Upper lobe of left lung (tissue), 6 donors: ENCODE measurements around the gene PREX1. TPM values are rescaled to one million over a fixed set of nuclear protein-coding genes. Genes with fewer than 3 reads are reported as not detected.

Source experiments
- ATAC-seq, 2 donors: fragments of 200-7000 bp; cut with Tn5 transposase; one replicate each; pipeline ENCODE4 v1.9.1; 2022; ENCODE audit warnings: mild to moderate bottlenecking in 2 of 2, moderate library complexity in 2 of 2; ENCODE audit not compliant: low FRiP score in 2 of 2
- DNase-seq, 2 donors: peaks; one replicate each; pipeline ENCODE4 v3.0.0-alpha.2; 2019 to 2020
- H3K27ac ChIP-seq, 4 donors: fragments of 200-600 bp; sonication (generic); one replicate each; pipeline ENCODE4 v1.5.1; 2016 to 2019
- H3K27me3 ChIP-seq, 4 donors: fragments of 200-600 bp; sonication (generic); one replicate each; pipeline ENCODE4 v1.5.1; 2017 to 2019
- H3K36me3 ChIP-seq, 4 donors: fragments of 200-600 bp; sonication (generic); one replicate each; pipeline ENCODE4 v1.5.1; 2016 to 2019
- H3K4me1 ChIP-seq, 4 donors: fragments of 200-600 bp; sonication (generic); one replicate each; pipeline ENCODE4 v1.5.1; 2018 to 2019
- H3K4me3 ChIP-seq, 4 donors: fragments of 200-600 bp; sonication (generic); one replicate each; pipeline ENCODE4 v1.5.1; 2017 to 2019; ENCODE audit warnings: mild to moderate bottlenecking in 2 of 4, moderate library complexity in 1 of 4
- H3K9me3 ChIP-seq, 4 donors: fragments of 200-600 bp; sonication (generic); one replicate each; pipeline ENCODE4 v1.5.1; 2018 to 2019
- CTCF ChIP-seq, 6 experiments: fragments of 450-650 bp in 4 of 6; fragments of 200-600 bp in 2 of 6; sonication (generic) in 2 of 6; IDR thresholded peaks; one replicate each; pipeline ENCODE4 v1.5.1; 2016 to 2019; ENCODE audit warnings: antibody characterized with exemption in 6 of 6
- EP300 ChIP-seq, 4 donors: sonication (generic); formaldehyde crosslinking; IDR thresholded peaks; one replicate each; pipeline ENCODE4 v1.5.1; 2017; ENCODE audit warnings: antibody characterized with exemption in 4 of 4, control low read depth in 2 of 4
- POLR2A ChIP-seq, 4 donors: fragments of 450-650 bp; IDR thresholded peaks; one replicate each; pipeline ENCODE4 v1.5.1; 2016 to 2017; ENCODE audit warnings: antibody characterized with exemption in 4 of 4, mild to moderate bottlenecking in 2 of 4
- POLR2AphosphoS5 ChIP-seq, 2 donors: sonication (generic); formaldehyde crosslinking; IDR thresholded peaks; one replicate each; pipeline ENCODE4 v1.5.1; 2017; ENCODE audit warnings: antibody characterized with exemption in 2 of 2
- WGBS, 2 donors: methylation state at CpG; one replicate each; pipeline ENCODE4 v1.1.5; 2017 to 2018; 5-methylcytosine and 5-hydroxymethylcytosine counted together
- total RNA-seq, 6 donors: library from RNA; depleted of rRNA in 4 of 6; stranded (reverse); fragments of >200 nt in 4 of 6; gene quantifications; one replicate each; pipeline versions ENCODE4 v1.1.0 to v1.2.1, GENCODE V29; 2016 to 2021
- donor health status: DM: no; HTN: no; CAD: no; lungs with moderate emphysema.
- donor health status: DM: no; HTN: yes; CAD: no; lungs with severe emphysema.

PREX1 gene
- total RNA-seq, 6 donors from 2014 or later, result 42.8 to 177 (median 74.6) TPM

GRCh38 chr20:48644286-48644828, 183.4 kb downstream of the PREX1 start:
- 90 to 92% methylated on average over 11 to 15 of the region's 15 CpGs for WGBS, 2 donors
- H3K27me3 ChIP-seq, result no peaks in the 10 kb centered on the region
- no peak overlapping the region for H3K4me3 ChIP-seq
- TF ChIP-seq EP300 (IDR thresholded peaks at IDR 0.05) (no peak), POLR2A (IDR thresholded peaks at IDR 0.05) (no peak), CTCF (IDR thresholded peaks at IDR 0.05) (no peak), POLR2AphosphoS5 (IDR thresholded peaks at IDR 0.05) (no peak)
- H3K27ac ChIP-seq, result no peak overlapping the region
- no peaks in the 10 kb centered on the region for H3K9me3 ChIP-seq
- ATAC-seq (no peak), DNase-seq (no peak)
- peaks cover 9 to 97% (median 81%) of the 10 kb centered on the region in 4 donors for H3K36me3 ChIP-seq
- H3K4me1 ChIP-seq, result no peaks in the 10 kb centered on the region

- no peak overlapping the region for H3K4me3 ChIP-seq
- 93 to 100% methylated on average over 4 to 8 of the region's 11 CpGs for WGBS, 2 donors
- DNase-seq (no peak), ATAC-seq (no peak)
- H3K9me3 ChIP-seq, result no peaks in the 10 kb centered on the region
- no peaks in the 10 kb centered on the region for H3K27me3 ChIP-seq
- no peaks in the 10 kb centered on the region for H3K4me1 ChIP-seq
- TF ChIP-seq CTCF (IDR thresholded peaks at IDR 0.05) (no peak), POLR2AphosphoS5 (IDR thresholded peaks at IDR 0.05) (no peak), POLR2A (IDR thresholded peaks at IDR 0.05) (no peak), EP300 (IDR thresholded peaks at IDR 0.05) (no peak)
- no peak overlapping the region for H3K27ac ChIP-seq
- peaks cover 5 to 97% (median 82%) of the 10 kb centered on the region in 4 donors for H3K36me3 ChIP-seq
Observed at GRCh38 chr20:48642105-48642880, 185.5 kb downstream of the PREX1 start.

GRCh38 chr20:48640871-48641270, 186.9 kb downstream of the PREX1 start:
- no peak for ATAC-seq
- H3K4me3 ChIP-seq, result no peak overlapping the region
- 93 to 98% methylated on average over 2 of the region's 2 CpGs for WGBS, 2 donors
- H3K36me3 ChIP-seq, result peaks cover 5 to 97% (median 86%) of the 10 kb centered on the region in 4 donors
- no peak for DNase-seq
- H3K4me1 ChIP-seq, result no peaks in the 10 kb centered on the region
- no peak overlapping the region for H3K27ac ChIP-seq
- no peaks in the 10 kb centered on the region for H3K27me3 ChIP-seq
- H3K9me3 ChIP-seq, result no peaks in the 10 kb centered on the region
- TF ChIP-seq EP300 (IDR thresholded peaks at IDR 0.05), result no peak
- TF ChIP-seq POLR2AphosphoS5 (IDR thresholded peaks at IDR 0.05), result no peak
- no peak for TF ChIP-seq POLR2A (IDR thresholded peaks at IDR 0.05)
- no peak for TF ChIP-seq CTCF (IDR thresholded peaks at IDR 0.05)

GRCh38 chr20:48639899-48640298, 187.9 kb downstream of the PREX1 start:
- 84 to 94% methylated on average over 5 of the region's 5 CpGs for WGBS, 2 donors
- TF ChIP-seq EP300 (IDR thresholded peaks at IDR 0.05) (no peak), POLR2A (IDR thresholded peaks at IDR 0.05) (no peak), POLR2AphosphoS5 (IDR thresholded peaks at IDR 0.05) (no peak), CTCF (IDR thresholded peaks at IDR 0.05) (no peak)
- Histone ChIP-seq H3K27me3 (no peaks in the 10 kb centered on the region), H3K9me3 (no peaks in the 10 kb centered on the region), H3K27ac (no peak overlapping the region), H3K4me1 (no peaks in the 10 kb centered on the region), H3K36me3 (peaks cover 5 to 96% (median 84%) of the 10 kb centered on the region in 4 donors), H3K4me3 (no peak overlapping the region)
- DNase-seq (no peak), ATAC-seq (no peak)
